Spleen (tissue), 7 donors: ENCODE results near the gene ALG14.

ENCODE experiments used
- POLR2A ChIP-seq, 3 donors: fragments of 450-650 bp; IDR thresholded peaks; one replicate each; pipeline ENCODE4 v1.5.1; 2017; ENCODE audit warnings: antibody characterized with exemption in 3 of 3, mild to moderate bottlenecking in 1 of 3
- POLR2AphosphoS5 ChIP-seq, 3 donors: sonication (generic); formaldehyde crosslinking; IDR thresholded peaks; one replicate each; pipeline ENCODE4 v1.5.1; 2017; ENCODE audit warnings: antibody characterized with exemption in 3 of 3
- TF ChIP-seq, protein P1 (sequence below), 11 experiments: fragments of 200-600 bp in 7 of 11; fragments of 450-650 bp in 4 of 11; sonication (generic) in 4 of 11; IDR thresholded peaks in 8 of 11; conservative IDR thresholded peaks in 3 of 11; 1 replicate in 7 of 11; 2 replicates in 4 of 11; pipeline versions ENCODE4 v1.4.0 to v1.8.0; 2016 to 2021; ENCODE audit warnings: antibody characterized with exemption in 11 of 11, inconsistent platforms in 4 of 11, mild to moderate bottlenecking in 1 of 11
- donor health status: DM: no; HTN: no; CAD: no; lungs with moderate emphysema.
- donor health status: DM: no; HTN: no; CAD: no.
- donor health status: DM: no; HTN: no; CAD: no.

GRCh38 chr1:95028954-95029353, 43.8 kb downstream of the ALG14 start:
- TF ChIP-seq POLR2AphosphoS5 (IDR thresholded peaks at IDR 0.05) (no peak), POLR2A (IDR thresholded peaks at IDR 0.05) (no peak)
- TF ChIP-seq, protein P1, sequence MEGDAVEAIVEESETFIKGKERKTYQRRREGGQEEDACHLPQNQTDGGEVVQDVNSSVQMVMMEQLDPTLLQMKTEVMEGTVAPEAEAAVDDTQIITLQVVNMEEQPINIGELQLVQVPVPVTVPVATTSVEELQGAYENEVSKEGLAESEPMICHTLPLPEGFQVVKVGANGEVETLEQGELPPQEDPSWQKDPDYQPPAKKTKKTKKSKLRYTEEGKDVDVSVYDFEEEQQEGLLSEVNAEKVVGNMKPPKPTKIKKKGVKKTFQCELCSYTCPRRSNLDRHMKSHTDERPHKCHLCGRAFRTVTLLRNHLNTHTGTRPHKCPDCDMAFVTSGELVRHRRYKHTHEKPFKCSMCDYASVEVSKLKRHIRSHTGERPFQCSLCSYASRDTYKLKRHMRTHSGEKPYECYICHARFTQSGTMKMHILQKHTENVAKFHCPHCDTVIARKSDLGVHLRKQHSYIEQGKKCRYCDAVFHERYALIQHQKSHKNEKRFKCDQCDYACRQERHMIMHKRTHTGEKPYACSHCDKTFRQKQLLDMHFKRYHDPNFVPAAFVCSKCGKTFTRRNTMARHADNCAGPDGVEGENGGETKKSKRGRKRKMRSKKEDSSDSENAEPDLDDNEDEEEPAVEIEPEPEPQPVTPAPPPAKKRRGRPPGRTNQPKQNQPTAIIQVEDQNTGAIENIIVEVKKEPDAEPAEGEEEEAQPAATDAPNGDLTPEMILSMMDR (IDR thresholded peaks at IDR 0.05 in 8 of 11, conservative IDR thresholded peaks at IDR 0.05 in 3 of 11) = no peak
